UCSD-AML1 (cell line): ENCODE data around the gene ZDHHC1.

Experiments
- DNase-seq: peaks from one replicate; lab custom pipeline; 2025; ENCODE audit not compliant: unreplicated experiment; lab: John Stamatoyannopoulos, UW

The ZDHHC1 gene

DNA sequence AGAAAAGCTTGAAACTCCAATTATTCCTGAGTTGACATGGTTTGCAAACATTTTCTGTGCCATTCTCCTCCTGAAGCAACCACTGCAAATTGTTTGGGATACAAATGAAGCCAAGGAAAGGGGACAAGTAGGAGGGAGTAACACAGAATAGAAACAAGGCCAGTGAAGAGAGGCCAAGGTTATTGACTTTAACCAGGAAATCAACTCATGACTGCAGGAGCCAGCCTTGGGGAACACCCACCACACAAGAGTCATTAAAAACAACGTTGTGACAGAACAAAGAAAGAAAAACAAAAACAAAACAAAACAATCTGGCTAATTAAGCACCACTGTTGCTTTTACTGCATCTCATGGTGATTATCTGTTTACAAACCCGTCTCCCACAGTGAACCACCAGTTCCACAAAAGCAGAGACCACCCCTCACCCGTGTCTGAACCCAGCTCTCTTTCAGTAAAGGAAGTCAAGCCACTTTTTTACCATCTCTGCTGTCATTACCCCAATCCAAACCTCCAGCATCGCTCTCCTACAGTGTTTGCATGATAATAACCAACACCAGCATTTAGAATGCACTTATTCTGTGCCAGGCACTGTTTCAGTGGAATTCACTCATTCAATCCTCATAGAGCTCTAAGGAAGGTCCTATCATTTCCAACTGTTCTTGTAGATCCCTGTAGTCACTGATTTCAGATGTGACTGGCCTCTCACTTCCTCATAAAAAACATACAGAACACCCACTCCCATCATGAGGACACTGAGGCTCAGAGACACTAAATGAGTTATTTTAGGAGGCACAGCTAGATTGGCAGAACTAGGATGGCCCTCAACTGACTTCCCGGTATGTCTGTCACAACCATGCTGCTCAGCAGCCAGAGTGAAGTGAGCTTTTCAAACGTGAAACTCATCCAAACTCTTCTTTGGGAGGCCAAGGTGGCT lies 2.0 kb downstream of the ZDHHC1 start:
- no peak for DNase-seq

DNA sequence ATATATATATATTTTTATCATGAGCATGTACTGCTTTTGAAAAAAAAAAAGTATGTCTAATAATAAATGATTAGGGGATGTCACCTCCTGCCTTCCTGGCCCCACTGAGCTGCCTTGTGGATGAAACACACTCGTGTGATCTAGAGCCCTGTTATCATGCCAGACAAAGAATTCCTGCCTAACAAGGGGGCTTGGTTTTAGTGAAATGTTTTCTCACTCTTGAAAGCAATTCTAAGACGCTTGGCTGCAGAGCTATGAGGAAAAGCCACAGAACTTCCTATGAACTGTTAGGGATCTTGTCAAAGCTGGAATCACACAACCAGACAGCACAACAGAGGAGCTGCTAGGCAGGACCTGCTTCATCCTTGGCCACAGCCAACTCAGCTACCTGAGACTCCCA lies 4.0 kb downstream of the ZDHHC1 start:
- no peak for DNase-seq

DNA sequence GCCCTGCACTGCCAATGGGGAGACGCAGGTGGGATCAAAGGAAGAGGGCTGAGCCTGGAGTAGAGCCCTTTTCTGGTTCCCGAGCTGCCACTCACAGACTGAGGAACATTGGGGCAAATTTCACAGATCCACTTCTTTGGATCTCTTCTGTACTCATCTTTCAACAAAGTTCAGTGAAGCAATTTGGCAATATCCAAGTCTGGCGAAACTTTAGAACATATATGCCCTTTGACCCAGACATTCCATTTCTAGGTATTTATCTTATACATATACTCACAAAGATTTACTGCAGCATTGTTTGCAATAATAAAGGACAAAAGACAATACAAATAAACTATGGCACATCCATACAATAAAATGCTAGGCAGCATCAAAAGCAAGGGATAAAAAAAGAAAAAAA lies 4.9 kb downstream of the ZDHHC1 start:
- no peak for DNase-seq

DNA sequence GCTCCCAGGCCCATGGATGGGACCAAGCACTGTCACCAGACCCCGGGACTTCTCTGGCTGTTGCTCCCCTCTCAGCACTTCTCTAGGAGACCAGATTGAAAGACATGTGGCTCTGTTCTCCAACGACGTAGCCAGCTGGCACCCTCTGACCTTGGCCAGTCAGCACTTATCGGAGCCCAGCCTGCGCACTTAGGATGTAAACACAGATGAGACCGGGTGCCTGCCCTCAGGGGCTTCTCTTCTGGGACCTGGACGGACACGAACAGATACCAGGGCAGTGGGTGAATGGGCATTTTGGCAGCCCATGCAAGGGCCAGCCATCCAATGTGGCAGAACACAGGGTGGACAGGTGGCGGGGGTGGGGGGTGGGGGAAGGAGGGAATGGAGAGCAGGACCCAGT lies 6.6 kb downstream of the ZDHHC1 start:
- DNase-seq = no peak

DNA sequence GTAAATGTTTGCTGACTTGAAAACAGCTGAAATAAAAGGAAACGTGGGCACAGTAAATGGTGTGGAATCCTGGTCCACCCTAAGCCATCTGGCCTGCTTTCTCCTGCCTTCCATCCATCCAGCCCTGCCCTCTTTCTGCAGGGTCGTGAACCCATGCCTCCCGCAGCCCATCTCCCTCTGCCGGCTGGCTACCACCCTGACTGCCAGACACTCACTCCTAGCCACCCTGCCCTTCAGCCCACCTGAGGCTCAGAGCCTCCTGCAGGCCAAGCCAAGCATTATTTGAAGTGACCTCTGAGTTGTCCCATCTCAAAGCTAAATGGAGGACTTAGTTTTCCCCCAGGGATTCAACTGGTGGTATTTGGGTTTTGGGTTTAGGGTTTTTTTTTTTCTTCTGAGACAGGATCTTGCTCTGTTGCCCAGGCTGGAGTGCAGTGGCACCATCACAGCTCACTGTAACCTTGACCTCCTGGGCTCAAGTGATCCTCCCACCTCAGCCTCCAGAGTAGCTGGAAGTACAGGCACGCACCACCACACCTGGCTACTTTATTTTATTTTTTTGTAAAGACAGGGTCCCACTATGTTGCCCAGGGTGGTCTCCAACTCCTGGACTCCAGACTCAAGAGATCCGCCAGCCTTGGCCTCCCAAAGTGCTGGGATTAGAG lies 8.4 kb downstream of the ZDHHC1 start:
- no peak for DNase-seq

DNA sequence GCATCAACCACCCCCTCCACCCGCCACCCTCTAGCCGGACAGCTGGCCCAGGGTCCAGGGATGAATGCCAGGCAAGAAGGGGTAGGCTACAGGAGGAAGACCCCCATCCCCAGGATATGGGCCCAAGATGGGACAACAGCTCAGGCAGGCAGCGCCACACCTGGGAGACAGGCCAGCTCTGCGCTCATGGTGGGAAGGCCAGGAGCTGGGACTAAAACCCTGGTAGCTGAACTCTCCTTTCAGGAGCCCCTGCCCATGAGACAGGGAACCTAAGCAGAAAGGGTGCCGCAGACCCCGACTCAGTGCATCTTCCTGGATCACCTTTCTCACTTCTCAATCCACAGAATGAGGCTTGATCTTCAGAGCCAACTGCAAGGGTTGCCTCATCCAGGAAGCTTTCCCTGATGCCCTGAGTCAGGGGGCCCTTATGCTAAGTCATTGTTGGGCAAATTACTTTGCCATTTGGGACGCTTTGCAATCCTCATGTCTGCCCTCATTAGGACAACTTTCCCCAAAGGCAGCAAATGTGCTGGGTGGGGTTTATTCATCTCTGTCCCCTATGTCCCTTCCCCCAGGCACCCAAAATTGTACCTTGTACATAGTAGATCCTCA lies 9.0 kb downstream of the ZDHHC1 start:
- no peak for DNase-seq

DNA sequence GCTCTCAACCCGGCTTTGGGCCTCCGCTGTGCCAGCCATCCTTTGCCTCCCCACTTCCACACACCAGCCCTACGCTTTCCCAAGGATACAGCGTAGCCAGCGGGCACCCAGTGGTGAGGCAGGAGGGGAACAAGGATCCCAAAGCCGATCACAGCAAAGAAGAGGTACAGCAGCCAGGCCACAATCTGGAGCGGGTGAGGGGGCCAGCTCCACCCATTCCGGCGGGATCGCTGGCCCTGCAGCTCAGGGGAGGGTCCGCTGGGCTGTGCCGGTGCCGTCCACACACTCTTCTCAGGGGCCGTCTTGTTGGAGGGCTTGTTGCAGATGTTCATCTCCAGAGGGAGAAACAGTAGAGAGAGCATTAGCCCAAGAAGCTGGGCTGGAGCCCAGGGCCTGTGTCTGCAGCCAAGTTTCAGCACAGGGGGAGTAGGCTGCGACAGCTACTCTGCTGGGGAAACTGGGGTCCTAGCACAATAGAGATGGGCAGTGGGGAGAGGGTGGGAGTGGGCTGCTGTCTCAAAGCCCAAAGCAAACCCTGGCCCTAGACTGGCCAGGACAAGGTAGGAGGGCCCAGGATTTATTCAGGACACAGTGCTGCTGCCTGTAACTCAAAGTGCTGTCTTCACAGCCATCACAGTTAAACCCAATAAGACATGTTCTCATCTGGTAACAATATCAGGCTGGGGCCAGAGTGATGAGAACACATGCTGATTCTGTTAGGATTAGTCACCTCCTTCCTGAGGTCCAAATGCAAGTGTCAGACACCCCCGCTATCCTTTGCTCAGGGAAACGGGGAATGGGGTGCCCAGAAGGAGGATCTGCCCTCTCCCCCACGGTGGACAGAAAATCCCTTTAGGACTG lies 9.9 kb downstream of the ZDHHC1 start:
- no peak for DNase-seq

DNA sequence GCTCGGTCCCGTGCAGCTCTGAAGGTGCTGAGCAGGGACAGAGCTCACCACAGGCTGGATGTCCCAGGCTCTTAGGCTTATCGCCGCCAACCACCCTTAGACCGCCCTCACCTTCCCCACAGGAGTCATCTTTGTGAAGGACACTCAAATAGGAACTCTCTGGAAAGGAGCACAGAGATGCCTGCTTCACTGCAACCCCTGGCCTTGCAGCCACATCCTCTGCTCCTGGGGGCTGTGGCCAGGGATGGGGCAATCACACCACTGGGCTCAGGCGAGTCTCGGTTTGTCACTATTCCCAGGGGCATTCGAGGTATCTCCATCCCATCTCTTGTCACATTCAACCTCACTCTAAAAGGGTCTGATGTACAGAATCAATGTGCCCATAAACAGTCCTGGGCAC lies 10.9 kb downstream of the ZDHHC1 start:
- no peak for DNase-seq

DNA sequence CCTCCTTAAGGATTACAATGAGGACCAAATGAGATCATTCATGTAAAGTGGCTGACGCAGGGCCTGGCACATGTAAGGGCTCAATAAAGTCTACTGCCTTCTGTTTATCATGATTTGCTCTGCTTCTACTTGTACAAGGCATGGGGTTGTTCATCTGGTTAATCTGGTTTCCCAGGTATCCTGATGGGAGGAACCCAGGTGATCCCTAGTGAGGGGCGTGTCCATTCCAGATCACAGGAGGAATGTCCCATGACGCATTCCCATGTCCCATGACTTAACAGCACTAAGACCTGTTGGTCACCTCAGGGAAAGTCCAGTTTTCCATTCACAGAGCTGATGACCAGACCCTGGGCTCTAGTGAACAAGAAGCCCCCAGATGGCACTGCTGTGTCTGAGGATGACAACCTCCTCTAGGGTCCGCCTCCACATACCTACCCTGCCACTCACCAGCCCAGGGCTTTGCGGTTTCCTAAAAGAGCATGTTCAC lies 11.5 kb downstream of the ZDHHC1 start:
- no peak for DNase-seq

DNA sequence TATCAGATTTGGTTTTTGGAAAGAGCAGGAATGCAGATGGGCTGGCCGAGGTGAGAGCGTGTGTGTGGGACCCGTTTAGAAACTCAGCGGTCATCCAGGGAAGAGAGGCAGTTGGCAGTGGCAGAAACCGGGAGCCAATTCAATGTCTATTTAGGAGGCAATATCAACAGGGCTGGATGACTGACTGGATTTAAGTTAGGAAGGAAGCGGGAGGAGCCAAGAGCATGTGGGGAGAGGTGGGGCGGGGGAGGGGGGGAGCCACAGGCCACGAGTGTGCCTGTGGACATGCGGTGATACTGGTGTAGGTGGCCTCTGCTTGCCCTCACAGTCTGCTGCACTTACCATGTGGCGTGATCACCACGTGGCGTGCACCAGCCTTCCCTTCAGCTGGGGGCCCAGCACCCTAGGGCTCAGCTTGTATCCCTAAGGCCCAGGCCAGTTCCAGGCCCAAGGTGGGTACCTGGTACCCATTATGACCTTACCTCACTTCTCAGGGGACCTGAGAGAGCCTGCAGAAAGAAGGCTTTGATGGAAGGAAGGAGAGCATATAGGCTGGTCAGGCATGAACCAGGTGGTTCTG lies 12.2 kb downstream of the ZDHHC1 start:
- peak; percentile 28 for DNase-seq

DNA sequence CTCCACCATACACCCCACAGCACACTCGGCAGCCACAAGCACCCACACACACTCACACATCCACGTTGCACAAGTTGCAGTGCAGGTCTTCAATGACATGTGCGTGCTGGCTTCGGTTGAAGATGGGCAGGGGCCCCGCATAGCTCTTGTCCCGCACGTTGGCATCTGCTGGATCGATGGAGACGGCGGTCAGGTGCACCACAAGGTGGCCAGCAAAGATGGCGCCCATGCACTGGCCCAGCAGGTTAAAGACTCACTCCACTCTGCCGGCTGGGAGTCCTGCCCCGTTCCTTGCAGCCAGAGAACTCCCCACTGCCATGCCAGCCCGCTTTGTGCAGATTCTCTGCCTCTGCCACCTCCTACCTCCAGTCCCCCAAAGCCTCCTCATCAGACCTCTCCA lies 15.4 kb downstream of the ZDHHC1 start:
- no peak for DNase-seq

DNA sequence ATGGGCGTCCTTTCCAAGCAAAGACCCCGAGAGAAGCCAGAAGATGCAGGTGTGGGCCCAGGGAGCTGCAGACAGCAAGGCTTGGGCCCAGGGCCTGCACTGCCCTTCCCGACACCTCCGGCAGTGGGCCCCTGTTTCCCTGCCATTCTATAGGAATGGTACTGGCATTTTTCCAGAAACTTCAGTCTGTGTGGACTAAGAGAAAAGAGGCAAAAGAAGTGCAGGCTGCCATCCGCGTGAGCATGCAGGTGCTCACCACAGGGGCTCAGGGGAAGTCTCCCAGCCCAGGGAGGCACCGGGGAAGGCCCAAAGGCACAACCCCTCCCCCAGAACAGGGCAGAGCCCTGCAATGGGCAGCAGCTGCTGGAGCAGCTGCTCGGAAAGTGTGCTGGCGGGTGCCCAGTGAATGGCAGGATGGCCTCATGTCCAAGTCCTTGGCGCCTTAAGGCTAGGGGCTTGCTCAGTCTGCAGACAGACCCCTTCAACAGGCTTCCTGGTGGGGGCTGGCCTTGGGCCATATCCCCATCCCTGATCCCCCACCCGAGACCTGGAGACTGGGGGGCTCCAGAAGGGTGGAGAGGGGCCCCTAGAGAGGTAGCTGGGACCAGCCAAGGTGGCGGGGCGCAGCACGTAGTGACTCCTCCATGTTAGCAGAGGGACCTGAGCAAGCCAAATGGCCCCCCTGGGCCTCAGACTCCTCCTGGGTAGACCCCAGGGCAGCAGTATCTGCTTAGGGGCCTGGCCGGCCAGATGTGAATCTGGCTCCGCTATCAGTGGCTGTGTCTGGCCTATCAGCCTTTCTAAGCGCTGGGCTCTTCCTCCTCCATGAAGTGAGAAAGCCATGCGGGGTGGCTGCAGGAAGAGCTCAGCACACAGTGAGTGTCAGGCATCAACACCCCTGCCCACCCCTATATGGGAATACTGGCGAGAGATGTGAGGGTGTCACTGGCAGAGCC lies 16.2 kb downstream of the ZDHHC1 start:
- DNase-seq = no peak

DNA sequence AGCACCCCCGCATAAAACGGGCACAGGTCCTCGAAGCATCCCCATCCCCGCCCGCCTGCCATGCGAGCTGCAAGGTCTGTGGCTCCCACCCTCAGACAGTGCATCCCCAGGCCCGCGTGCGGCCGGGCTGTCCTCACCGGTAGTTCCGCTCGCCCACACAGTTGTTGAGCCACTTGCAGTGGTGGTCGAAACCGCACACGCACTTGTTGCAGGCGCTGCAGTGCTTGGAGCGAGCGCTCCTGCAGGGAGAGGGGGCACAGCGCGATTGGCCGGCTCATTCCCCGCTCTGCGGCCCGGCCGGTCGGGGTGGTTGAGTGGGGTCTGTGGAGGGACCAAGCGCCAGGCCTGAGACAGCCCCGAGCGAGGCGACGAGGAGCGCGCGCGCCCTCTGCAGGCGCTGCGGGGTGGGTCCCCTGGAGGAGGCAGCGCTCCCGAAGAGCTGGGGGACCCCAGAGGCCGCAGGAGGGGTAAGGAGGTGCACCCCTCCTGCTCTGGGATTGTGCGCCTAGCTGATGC lies 17.0 kb downstream of the ZDHHC1 start:
- peak; percentile 44 for DNase-seq

DNA sequence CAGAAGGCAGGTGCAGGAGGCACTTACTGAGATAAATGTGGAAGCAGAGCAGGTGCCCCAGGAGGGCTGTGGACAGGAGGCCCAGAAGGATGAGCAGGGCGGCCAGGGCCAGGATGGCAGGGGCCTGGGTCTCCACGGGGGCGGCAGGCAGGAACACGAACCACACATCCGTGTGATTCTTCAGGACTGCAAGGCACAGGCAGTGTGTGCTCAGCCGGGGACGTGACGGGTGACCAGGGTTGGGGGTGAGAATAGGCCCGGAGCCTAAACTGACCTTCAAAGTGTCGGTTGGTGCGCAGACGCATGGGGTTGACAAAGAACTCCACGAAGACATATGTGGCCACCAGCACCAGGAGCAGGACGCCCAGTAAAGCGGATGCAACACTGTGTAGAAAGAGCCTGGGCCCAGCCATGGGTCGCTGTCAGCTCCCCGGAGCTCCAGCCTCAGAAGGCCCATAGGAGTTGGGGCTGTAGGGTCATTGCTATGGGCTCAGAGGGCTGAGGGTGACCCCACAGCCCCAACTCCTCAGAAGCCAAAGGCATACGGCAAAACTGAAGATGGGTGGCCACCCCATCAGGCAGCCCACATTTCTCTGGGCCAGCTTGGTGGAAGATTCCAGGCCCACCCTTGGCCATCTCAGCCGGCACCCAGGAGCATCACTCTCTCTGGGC lies 17.6 kb downstream of the ZDHHC1 start:
- no peak for DNase-seq

DNA sequence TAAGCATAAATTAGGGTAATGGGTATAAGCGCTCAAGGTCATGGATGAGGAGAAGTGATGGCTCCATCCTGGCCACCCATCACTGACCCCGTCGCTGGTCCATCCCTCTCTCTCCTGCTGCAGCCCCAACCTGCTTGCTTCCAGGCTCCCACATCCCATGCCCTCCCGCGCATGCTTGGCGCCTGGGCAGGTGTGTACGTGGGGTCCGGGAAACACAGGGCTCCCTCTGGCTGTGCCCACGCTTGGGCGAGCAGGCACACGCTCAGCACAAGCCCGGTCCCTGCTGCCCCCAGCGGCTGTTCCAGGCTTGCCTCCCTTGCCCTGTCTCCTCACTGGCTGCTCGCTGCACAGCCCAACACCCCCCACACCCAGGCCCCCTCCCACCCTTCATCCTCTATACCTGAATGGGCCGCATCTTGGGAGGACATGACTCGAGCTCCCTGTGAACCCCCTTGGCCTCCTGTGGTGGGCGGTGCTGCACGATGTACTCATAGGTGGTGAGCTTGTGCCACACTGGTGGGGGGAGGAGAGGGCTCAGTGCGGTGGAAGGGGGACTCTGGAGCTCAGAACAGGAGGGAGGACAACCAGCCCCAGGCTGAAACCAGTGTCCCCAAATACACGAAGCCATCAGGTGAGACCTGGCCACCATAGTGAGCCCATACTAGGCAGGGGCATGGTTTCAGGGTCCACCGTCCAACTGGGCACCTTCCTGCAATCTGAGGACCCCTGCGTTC lies 18.3 kb downstream of the ZDHHC1 start:
- no peak for DNase-seq

DNA sequence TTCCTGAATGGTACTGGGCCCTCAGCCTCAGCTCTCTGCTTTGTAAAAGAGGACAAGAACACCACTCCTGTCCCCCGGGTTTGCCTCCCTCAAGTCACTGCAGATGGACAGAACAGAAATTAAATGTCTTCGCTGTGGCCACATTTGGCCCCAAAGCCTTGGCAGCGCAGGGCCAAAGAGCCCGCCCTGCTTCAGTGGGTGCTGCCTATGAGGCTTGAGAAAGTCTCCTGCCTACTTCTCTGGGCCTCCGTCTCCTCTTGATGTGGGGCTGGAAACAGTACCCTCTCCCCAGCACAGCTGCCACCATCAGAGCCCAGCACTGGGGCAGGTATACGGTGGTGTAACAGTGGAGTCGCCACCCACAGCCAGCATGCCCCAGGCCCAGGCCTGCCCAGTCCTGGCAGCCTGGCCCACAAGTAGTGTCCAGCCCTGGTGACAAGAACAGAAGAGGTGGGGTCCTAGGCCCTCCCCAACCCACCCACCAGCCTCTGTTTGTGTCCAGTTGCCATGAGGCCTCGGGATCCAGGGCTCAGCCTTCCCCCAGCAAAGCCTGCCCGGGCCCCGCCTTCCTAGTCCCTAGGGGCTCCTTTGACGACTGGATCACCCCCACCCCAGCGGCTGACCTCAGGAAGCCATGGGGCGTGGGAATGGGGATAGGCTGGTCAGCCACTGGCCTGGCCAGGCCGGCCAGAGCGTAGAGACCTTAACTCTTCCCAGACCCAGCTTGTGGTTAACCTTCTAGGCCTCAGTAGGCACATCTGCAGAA lies 19.1 kb downstream of the ZDHHC1 start:
- no peak for DNase-seq
